ENCODE measurements around the gene SSNA1. TPM values are rescaled to one million over a fixed set of nuclear protein-coding genes. Genes with fewer than 3 reads are reported as not detected.

Gene SSNA1
- total and polyA plus RNA-seq, 9 of the 15 experiments (the other 6 are each of a cell fraction or from before 2014, with no cell fraction given), result 1.9 to 130 (median 57.1) TPM

DNA sequence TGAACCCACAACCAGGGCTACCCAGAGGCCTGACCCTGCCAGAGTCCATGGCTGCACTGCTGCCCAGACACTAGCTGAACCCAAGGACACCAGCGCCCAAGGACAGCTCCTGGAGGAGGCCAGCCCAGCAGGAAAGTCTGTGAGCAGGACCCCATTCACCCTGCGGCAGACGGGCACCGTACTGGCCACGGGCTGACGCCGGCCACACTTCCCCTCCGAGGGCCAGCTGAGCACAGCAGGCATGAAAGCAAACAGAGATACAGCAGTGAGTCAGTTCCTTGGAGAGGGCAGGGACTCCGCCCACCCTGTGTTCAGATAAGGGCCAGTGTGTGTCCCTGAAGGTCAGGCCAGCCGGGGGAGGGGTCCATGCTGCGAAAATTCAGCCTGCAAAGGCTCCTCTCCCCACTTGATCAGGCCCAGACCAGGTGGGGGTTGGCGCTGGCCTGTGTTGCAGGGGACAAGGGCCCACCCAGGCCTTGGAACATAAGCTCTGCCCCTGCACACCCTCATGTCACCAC, 30.3 kb downstream of the SSNA1 start (continued):
- TF ChIP-seq JUND (IDR thresholded peaks at IDR 0.05; ENCODE audit: borderline replicate concordance, low read depth, low read length), result peak; percentile 97
- peak; percentile 93; the same call in 1 of the 3 replicates for TF ChIP-seq JUND (tag; IDR thresholded peaks at IDR 0.05; ENCODE audit: borderline replicate concordance, low read depth, low read length)
- TF ChIP-seq RFX1 (IDR thresholded peaks at IDR 0.05), result no peak
- TF ChIP-seq SMARCB1 (IDR thresholded peaks at IDR 0.05; ENCODE audit: insufficient read length, low read depth), result no peak
- TF ChIP-seq, protein P1, sequence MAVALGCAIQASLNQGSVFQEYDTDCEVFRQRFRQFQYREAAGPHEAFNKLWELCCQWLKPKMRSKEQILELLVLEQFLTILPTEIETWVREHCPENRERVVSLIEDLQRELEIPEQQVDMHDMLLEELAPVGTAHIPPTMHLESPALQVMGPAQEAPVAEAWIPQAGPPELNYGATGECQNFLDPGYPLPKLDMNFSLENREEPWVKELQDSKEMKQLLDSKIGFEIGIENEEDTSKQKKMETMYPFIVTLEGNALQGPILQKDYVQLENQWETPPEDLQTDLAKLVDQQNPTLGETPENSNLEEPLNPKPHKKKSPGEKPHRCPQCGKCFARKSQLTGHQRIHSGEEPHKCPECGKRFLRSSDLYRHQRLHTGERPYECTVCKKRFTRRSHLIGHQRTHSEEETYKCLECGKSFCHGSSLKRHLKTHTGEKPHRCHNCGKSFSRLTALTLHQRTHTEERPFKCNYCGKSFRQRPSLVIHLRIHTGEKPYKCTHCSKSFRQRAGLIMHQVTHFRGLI (CRISPR knock-in tag; IDR thresholded peaks at IDR 0.05), result no peak
- TF ChIP-seq NCOA1 (IDR thresholded peaks at IDR 0.05; ENCODE audit: low read depth), result peak; percentile 57; the same call in 1 of the 2 replicates
- TF ChIP-seq NR4A1 (CRISPR knock-in tag; IDR thresholded peaks at IDR 0.05), result peak; percentile 96; the same call in 1 of the 2 replicates
- peak; percentile 80 for TF ChIP-seq NR4A1 (tag; IDR thresholded peaks at IDR 0.05)
- TF ChIP-seq NR2C1 (IDR thresholded peaks at IDR 0.05), result peak; percentile 40
- peak; percentile 53; the same call in 1 of the 2 replicates for TF ChIP-seq NR2C1 (tag; IDR thresholded peaks at IDR 0.05)
- 0 out of 2 replicates have a peak, but pooled peaks have one; percentile 60 for TF ChIP-seq GATAD2B (IDR thresholded peaks at IDR 0.05; ENCODE audit: borderline replicate concordance)
- TF ChIP-seq, protein P2, sequence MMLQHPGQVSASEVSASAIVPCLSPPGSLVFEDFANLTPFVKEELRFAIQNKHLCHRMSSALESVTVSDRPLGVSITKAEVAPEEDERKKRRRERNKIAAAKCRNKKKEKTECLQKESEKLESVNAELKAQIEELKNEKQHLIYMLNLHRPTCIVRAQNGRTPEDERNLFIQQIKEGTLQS (IDR thresholded peaks at IDR 0.05), result peak; percentile 77
- TF ChIP-seq, protein P2 (CRISPR knock-in tag; conservative IDR thresholded peaks at IDR 0.05), result 0 out of 2 replicates have a peak, but pooled peaks have one; percentile 27
- peak; percentile 22 for TF ChIP-seq TBP (optimal IDR thresholded peaks at IDR 0.05; ENCODE audit: low read depth, low read length)
- peak; percentile 36; the same call in 1 of the 2 replicates for TF ChIP-seq MYC (IDR thresholded peaks at IDR 0.05; ENCODE audit: low read depth, low read length)
- TF ChIP-seq MYC (CRISPR knock-in tag; IDR thresholded peaks at IDR 0.05; ENCODE audit: borderline replicate concordance, low read depth), result no peak
- 0 out of 2 replicates have a peak, but pooled peaks have one; percentile 34 for TF ChIP-seq XRCC5 (IDR thresholded peaks at IDR 0.05; ENCODE audit: low read depth, low read length)
- TF ChIP-seq, protein P3, sequence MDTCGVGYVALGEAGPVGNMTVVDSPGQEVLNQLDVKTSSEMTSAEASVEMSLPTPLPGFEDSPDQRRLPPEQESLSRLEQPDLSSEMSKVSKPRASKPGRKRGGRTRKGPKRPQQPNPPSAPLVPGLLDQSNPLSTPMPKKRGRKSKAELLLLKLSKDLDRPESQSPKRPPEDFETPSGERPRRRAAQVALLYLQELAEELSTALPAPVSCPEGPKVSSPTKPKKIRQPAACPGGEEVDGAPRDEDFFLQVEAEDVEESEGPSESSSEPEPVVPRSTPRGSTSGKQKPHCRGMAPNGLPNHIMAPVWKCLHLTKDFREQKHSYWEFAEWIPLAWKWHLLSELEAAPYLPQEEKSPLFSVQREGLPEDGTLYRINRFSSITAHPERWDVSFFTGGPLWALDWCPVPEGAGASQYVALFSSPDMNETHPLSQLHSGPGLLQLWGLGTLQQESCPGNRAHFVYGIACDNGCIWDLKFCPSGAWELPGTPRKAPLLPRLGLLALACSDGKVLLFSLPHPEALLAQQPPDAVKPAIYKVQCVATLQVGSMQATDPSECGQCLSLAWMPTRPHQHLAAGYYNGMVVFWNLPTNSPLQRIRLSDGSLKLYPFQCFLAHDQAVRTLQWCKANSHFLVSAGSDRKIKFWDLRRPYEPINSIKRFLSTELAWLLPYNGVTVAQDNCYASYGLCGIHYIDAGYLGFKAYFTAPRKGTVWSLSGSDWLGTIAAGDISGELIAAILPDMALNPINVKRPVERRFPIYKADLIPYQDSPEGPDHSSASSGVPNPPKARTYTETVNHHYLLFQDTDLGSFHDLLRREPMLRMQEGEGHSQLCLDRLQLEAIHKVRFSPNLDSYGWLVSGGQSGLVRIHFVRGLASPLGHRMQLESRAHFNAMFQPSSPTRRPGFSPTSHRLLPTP (IDR thresholded peaks at IDR 0.05; ENCODE audit: borderline replicate concordance, extremely low read depth, insufficient read length), result no peak
- peak; percentile 45; the same call in 1 of the 2 replicates for TF ChIP-seq NFIC (IDR thresholded peaks at IDR 0.05)
- TF ChIP-seq ESRRA (IDR thresholded peaks at IDR 0.05; ENCODE audit: borderline replicate concordance, low read depth), result peak; percentile 96
- peak in 1 of 2 experiments; percentile 59; a peak in 2 of 4 replicates for TF ChIP-seq RCOR1 (IDR thresholded peaks at IDR 0.05; ENCODE audit: borderline replicate concordance in 1 of 2, low read depth in 2 of 2, low read length in 2 of 2)
- TF ChIP-seq CAMTA2 (CRISPR knock-in tag; conservative IDR thresholded peaks at IDR 0.05), result no peak
- TF ChIP-seq, protein P4, sequence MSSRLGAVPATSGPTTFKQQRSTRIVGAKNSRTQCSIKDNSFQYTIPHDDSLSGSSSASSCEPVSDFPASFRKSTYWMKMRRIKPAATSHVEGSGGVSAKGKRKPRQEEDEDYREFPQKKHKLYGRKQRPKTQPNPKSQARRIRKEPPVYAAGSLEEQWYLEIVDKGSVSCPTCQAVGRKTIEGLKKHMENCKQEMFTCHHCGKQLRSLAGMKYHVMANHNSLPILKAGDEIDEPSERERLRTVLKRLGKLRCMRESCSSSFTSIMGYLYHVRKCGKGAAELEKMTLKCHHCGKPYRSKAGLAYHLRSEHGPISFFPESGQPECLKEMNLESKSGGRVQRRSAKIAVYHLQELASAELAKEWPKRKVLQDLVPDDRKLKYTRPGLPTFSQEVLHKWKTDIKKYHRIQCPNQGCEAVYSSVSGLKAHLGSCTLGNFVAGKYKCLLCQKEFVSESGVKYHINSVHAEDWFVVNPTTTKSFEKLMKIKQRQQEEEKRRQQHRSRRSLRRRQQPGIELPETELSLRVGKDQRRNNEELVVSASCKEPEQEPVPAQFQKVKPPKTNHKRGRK (tag; IDR thresholded peaks at IDR 0.05), result no peak
